Activated naive CD4-positive, alpha-beta T cell treated with anti-CD3 and anti-CD28 coated beads, Interleukin-2, amount 50 U/mL, for 24 hours (primary cell): ENCODE measurements around the gene NDUFS7.

Source experiments
- H3K27ac Mint-ChIP-seq: one replicate; pipeline ENCODE4 v1.8.0; 2021; ENCODE audit warnings: mild to moderate bottlenecking, mixed read lengths
- H3K27me3 Mint-ChIP-seq: one replicate; pipeline ENCODE4 v1.8.0; 2021; ENCODE audit warnings: mixed read lengths
- H3K36me3 Mint-ChIP-seq: one replicate; pipeline ENCODE4 v1.8.0; 2021; ENCODE audit warnings: mixed read lengths
- H3K4me1 Mint-ChIP-seq: one replicate; pipeline ENCODE4 v1.8.0; 2021; ENCODE audit warnings: mixed read lengths
- H3K4me3 Mint-ChIP-seq: one replicate; pipeline ENCODE4 v1.8.0; 2021; ENCODE audit warnings: mild to moderate bottlenecking, mixed read lengths
- H3K9me3 Mint-ChIP-seq: one replicate; pipeline ENCODE4 v1.8.0; 2021; ENCODE audit warnings: mixed read lengths

The NDUFS7 gene

GRCh38 chr19:1374250-1374577 is 9.5 kb upstream of the NDUFS7 start:
- Mint-ChIP-seq H3K27me3 (no peaks in the 10 kb centered on the region), H3K27ac (no peak overlapping the region), H3K4me3 (no peak overlapping the region), H3K9me3 (no peaks in the 10 kb centered on the region), H3K4me1 (no peaks in the 10 kb centered on the region), H3K36me3 (peaks cover 1% of the 10 kb centered on the region)

- H3K9me3 Mint-ChIP-seq = no peaks in the 10 kb centered on the region
- no peak overlapping the region for H3K27ac Mint-ChIP-seq
- no peaks in the 10 kb centered on the region for H3K4me1 Mint-ChIP-seq
- peaks cover 1% of the 10 kb centered on the region for H3K36me3 Mint-ChIP-seq
- H3K27me3 Mint-ChIP-seq = no peaks in the 10 kb centered on the region
- H3K4me3 Mint-ChIP-seq = no peak overlapping the region
These were observed 7.3 kb upstream of the NDUFS7 start for GRCh38 chr19:1376415-1376805.

- Mint-ChIP-seq H3K27me3 (no peaks in the 10 kb centered on the region), H3K27ac (no peak overlapping the region), H3K36me3 (peaks cover 1% of the 10 kb centered on the region), H3K4me1 (no peaks in the 10 kb centered on the region), H3K9me3 (no peaks in the 10 kb centered on the region), H3K4me3 (no peak overlapping the region)
These were observed 6.3 kb upstream of the NDUFS7 start for GRCh38 chr19:1377176-1377964.

- Mint-ChIP-seq H3K27ac (no peak overlapping the region), H3K4me3 (no peak overlapping the region), H3K36me3 (peaks cover 1% of the 10 kb centered on the region), H3K4me1 (peaks cover 2% of the 10 kb centered on the region), H3K27me3 (no peaks in the 10 kb centered on the region), H3K9me3 (no peaks in the 10 kb centered on the region)
These were observed 5.5 kb upstream of the NDUFS7 start for GRCh38 chr19:1377965-1378785.

GRCh38 chr19:1379126-1379905 is 4.4 kb upstream of the NDUFS7 start:
- H3K9me3 Mint-ChIP-seq = no peaks in the 10 kb centered on the region
- H3K36me3 Mint-ChIP-seq = peaks cover 4% of the 10 kb centered on the region
- H3K4me3 Mint-ChIP-seq = no peak overlapping the region
- no peak overlapping the region for H3K27ac Mint-ChIP-seq
- H3K4me1 Mint-ChIP-seq = peaks cover 7% of the 10 kb centered on the region
- H3K27me3 Mint-ChIP-seq = peaks cover 3% of the 10 kb centered on the region

- Mint-ChIP-seq H3K9me3 (no peaks in the 10 kb centered on the region), H3K4me1 (peaks cover 13% of the 10 kb centered on the region), H3K4me3 (no peak overlapping the region), H3K27ac (no peak overlapping the region), H3K27me3 (peaks cover 3% of the 10 kb centered on the region), H3K36me3 (peaks cover 4% of the 10 kb centered on the region)
These were observed 3.7 kb upstream of the NDUFS7 start for GRCh38 chr19:1379961-1380489.

GRCh38 chr19:1382250-1382649 is 1.5 kb upstream of the NDUFS7 start:
- Mint-ChIP-seq H3K4me1 (peaks cover 22% of the 10 kb centered on the region), H3K27me3 (peaks cover 3% of the 10 kb centered on the region), H3K36me3 (peaks cover 4% of the 10 kb centered on the region), H3K4me3 (no peak overlapping the region), H3K27ac (no peak overlapping the region), H3K9me3 (no peaks in the 10 kb centered on the region)

- peaks cover 22% of the 10 kb centered on the region for H3K4me1 Mint-ChIP-seq
- peak overlapping the region; percentile 91 for H3K4me3 Mint-ChIP-seq
- H3K36me3 Mint-ChIP-seq = peaks cover 4% of the 10 kb centered on the region
- no peaks in the 10 kb centered on the region for H3K9me3 Mint-ChIP-seq
- H3K27me3 Mint-ChIP-seq = peaks cover 3% of the 10 kb centered on the region
- H3K27ac Mint-ChIP-seq = peak overlapping the region; percentile 100
These were observed 743 bp upstream of the NDUFS7 start for GRCh38 chr19:1383017-1383311.

GRCh38 chr19:1384085-1384462 is 367 bp downstream of the NDUFS7 start:
- H3K4me3 Mint-ChIP-seq = peak overlapping the region; percentile 91
- H3K36me3 Mint-ChIP-seq = peaks cover 6% of the 10 kb centered on the region
- H3K27ac Mint-ChIP-seq = peak overlapping the region; percentile 78
- H3K4me1 Mint-ChIP-seq = peaks cover 26% of the 10 kb centered on the region
- peaks cover 3% of the 10 kb centered on the region for H3K27me3 Mint-ChIP-seq
- no peaks in the 10 kb centered on the region for H3K9me3 Mint-ChIP-seq

- peaks cover 3% of the 10 kb centered on the region for H3K27me3 Mint-ChIP-seq
- peak overlapping the region; percentile 91 for H3K4me3 Mint-ChIP-seq
- H3K27ac Mint-ChIP-seq = peak overlapping the region; percentile 78
- peaks cover 6% of the 10 kb centered on the region for H3K36me3 Mint-ChIP-seq
- H3K4me1 Mint-ChIP-seq = peaks cover 26% of the 10 kb centered on the region
- no peaks in the 10 kb centered on the region for H3K9me3 Mint-ChIP-seq
These were observed 887 bp downstream of the NDUFS7 start for GRCh38 chr19:1384478-1385110.

- Mint-ChIP-seq H3K4me1 (peaks cover 26% of the 10 kb centered on the region), H3K27me3 (peaks cover 3% of the 10 kb centered on the region), H3K27ac (no peak overlapping the region), H3K9me3 (no peaks in the 10 kb centered on the region), H3K4me3 (no peak overlapping the region), H3K36me3 (peaks cover 6% of the 10 kb centered on the region)
These were observed 2.1 kb downstream of the NDUFS7 start for GRCh38 chr19:1385816-1386215.

GRCh38 chr19:1386945-1387683 is 3.4 kb downstream of the NDUFS7 start:
- H3K27me3 Mint-ChIP-seq = peaks cover 3% of the 10 kb centered on the region
- H3K36me3 Mint-ChIP-seq = peaks cover 7% of the 10 kb centered on the region
- no peaks in the 10 kb centered on the region for H3K9me3 Mint-ChIP-seq
- H3K27ac Mint-ChIP-seq = no peak overlapping the region
- no peak overlapping the region for H3K4me3 Mint-ChIP-seq
- H3K4me1 Mint-ChIP-seq = peaks cover 26% of the 10 kb centered on the region

- Mint-ChIP-seq H3K4me1 (peaks cover 26% of the 10 kb centered on the region), H3K27me3 (peaks cover 3% of the 10 kb centered on the region), H3K36me3 (peaks cover 7% of the 10 kb centered on the region), H3K27ac (no peak overlapping the region), H3K4me3 (no peak overlapping the region), H3K9me3 (no peaks in the 10 kb centered on the region)
These were observed 4.3 kb downstream of the NDUFS7 start for GRCh38 chr19:1387684-1388636.

GRCh38 chr19:1388637-1389026 is 4.9 kb downstream of the NDUFS7 start:
- Mint-ChIP-seq H3K27ac (no peak overlapping the region), H3K4me3 (no peak overlapping the region), H3K27me3 (no peaks in the 10 kb centered on the region), H3K4me1 (peaks cover 20% of the 10 kb centered on the region), H3K36me3 (peaks cover 4% of the 10 kb centered on the region), H3K9me3 (no peaks in the 10 kb centered on the region)
